Right ventricle myocardium inferior (tissue), 1 donor: ENCODE results near the gene ZGRF1. TPM values are rescaled to one million over a fixed set of nuclear protein-coding genes. Genes with fewer than 3 reads are reported as not detected.

Source experiments
- ATAC-seq: fragments of 200-7000 bp; cut with Tn5 transposase; one replicate; pipeline ENCODE4 v1.9.1; 2020; ENCODE audit warnings: mild to moderate bottlenecking, moderate library complexity
- DNase-seq: peaks from one replicate; pipeline ENCODE4 v3.0.0; 2021; ENCODE audit errors: missing footprints
- intact Hi-C: fragments of 100-400 bp; cut with DNase I; formaldehyde crosslinking; loops from one replicate; pipeline ENCODE4 v1.11.0; 2022
- total RNA-seq: library from RNA; stranded (reverse); fragmentation: NEBNext Ultra II Directional; extraction: Animal tissue kit (Norgen Biotek cat#: 25700); gene quantifications from one replicate; pipeline ENCODE4 v1.2.1, GENCODE V29; 2021
- donor health status: DM: no; HTN: yes; CAD: no; lungs with severe emphysema.

ZGRF1 gene
- total RNA-seq, 1 donor from 2014 or later = 2.1 TPM

GRCh38 chr4:112521123-112522023, 115.3 kb downstream of the ZGRF1 start:
- ATAC-seq (no peak), DNase-seq (no peak)
- intact Hi-C loops = loop anchor here (10.0 kb wide), 1 partner anchor 427 kb away; no protein-coding TSS in a partner anchor

- ATAC-seq (no peak), DNase-seq (no peak)
- intact Hi-C loops = loop anchor here (10.0 kb wide), 1 partner anchor 426 kb away; no protein-coding TSS in a partner anchor
Observed at GRCh38 chr4:112520598-112521122, 116.0 kb downstream of the ZGRF1 start.

DNA sequence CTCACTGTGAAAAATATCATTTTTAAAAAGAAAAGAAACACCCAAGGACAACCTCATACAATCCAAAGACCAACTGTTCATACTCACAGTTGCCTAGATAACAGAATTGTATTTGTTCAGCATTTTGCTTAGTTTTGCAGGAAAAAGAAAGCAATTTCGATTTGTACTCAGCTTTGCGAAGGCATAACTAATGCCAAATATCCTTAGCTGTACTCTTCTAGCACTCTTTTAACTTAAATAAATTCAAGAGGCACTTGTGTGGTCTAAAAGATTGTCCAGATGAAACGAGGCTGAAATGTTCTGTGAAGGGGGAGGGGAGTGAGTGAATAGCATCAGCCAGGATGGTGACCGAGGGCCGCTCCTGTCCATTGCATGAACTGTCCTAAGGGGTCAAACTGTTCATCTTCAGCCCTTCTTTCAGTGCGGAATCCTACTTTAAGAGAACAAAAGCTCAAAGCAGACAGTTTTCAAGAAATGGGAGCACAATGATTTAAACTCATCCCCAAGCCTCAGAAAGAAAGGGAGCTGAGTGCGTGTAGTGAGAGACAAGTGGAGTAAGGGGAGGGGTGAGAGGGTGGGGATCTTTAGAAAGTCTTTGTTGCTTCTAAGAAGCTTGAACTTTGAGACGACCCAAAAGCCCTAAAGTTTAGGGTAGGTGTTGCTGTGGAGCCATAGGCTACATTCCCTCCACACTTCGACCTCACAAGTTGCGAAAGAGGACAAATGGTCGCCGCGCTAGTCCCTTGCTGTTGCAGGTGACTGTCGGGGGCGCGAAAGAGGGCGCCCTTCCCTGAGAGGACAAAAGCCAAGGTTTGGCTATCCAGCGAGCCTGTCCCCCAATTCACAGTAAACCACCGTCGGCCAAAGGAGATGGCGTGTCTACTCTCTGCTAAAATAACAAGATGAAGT, 116.8 kb downstream of the ZGRF1 start:
- intact Hi-C loops = loop anchor here (10.0 kb wide), 1 partner anchor 425 kb away; no protein-coding TSS in a partner anchor
- ATAC-seq (no peak), DNase-seq (no peak)

GRCh38 chr4:112518675-112519074, 118.0 kb downstream of the ZGRF1 start:
- ATAC-seq (no peak), DNase-seq (no peak)
- intact Hi-C loops = no loop called here

DNA sequence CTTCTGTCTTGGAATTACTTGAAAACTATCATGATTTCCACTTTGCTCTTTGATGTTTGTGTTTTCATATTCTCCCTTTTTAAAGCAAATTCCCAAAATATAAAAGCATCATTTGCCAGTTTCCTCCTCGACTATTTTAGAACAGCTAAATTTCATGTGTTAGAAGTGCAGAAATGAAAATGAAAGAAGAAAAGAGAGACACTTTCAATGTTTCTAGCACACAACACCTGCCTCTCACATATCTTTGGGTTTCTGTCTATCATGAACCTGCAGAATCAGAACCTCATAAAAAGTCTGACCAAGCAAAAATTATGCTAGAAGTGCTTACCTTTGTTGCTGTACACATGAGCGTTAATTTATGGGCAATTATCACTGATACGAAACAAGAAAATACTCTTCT, 118.8 kb downstream of the ZGRF1 start:
- ATAC-seq (no peak), DNase-seq (no peak)
- intact Hi-C loops = no loop called here

DNA sequence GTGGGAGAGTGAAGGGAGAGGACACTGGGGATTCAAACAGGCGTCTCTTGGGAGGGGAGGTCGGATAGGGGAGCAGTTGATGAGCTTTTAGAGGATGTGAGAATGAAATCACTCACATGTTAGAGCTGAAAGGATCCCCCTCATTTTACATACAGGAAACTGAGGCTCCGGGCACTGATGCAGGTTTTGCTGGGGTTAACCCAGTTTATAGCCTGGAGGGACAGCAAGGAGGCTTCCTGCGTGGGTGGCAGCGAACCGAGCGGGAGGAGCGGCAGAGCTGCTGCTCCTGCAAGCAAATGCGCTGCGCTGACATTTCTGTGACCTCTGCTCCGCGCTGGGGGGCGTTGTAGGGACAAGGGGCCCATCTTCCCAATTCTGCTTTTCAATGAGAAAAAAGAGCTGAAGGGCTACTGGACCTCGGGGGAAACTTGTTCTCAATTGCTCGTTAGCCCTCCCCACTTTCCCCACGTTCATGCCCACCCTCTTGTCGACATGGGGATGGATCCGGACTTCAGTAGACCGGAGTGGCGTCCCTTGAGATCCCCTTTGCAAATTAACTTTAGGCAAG, 119.6 kb downstream of the ZGRF1 start:
- ATAC-seq (no peak), DNase-seq (no peak)
- intact Hi-C loops = no loop called here

DNA sequence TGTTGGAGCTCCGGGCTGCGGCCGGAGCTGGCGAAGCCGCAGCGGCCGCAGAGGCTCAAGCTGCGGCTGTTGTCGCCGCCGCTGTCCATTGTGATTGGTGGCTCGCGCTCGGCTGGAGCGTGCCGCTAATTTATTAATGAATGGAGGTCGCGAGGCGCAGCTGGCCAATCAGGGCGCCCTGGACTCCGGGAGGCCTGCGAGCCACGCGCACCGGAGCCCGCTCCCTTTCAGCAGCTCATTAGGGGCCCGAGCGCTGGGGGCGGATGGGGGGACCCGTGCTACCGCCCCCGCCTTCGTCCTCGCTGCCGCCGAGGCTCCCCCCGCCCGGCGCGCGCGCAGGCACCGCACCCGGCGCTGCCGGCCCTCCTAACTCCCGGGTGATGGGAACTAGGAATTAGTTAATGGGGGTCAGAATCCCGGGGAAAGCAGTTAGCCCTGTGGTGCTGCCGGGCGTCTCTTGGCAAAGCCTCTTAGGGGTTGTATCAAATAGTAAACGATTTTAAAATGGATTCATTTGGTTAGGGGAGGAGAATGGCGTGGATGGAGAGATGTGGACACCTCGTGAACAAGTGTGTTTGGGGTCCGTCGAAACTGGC, 120.1 kb downstream of the ZGRF1 start:
- ATAC-seq = no peak
- intact Hi-C loops = no loop called here

GRCh38 chr4:112516066-112516470, 120.6 kb downstream of the ZGRF1 start, which contains the start of gene NEUROG2:
TSS of gene NEUROG2 (minus strand) at chr4:112516180. CDS start at chr4:112515475, 705 bp downstream.
- peak; percentile 12 for ATAC-seq
- intact Hi-C loops = no loop called here

More for the DNA sequence above, 120.1 kb downstream of the ZGRF1 start:
- DNase-seq = no peak

DNA sequence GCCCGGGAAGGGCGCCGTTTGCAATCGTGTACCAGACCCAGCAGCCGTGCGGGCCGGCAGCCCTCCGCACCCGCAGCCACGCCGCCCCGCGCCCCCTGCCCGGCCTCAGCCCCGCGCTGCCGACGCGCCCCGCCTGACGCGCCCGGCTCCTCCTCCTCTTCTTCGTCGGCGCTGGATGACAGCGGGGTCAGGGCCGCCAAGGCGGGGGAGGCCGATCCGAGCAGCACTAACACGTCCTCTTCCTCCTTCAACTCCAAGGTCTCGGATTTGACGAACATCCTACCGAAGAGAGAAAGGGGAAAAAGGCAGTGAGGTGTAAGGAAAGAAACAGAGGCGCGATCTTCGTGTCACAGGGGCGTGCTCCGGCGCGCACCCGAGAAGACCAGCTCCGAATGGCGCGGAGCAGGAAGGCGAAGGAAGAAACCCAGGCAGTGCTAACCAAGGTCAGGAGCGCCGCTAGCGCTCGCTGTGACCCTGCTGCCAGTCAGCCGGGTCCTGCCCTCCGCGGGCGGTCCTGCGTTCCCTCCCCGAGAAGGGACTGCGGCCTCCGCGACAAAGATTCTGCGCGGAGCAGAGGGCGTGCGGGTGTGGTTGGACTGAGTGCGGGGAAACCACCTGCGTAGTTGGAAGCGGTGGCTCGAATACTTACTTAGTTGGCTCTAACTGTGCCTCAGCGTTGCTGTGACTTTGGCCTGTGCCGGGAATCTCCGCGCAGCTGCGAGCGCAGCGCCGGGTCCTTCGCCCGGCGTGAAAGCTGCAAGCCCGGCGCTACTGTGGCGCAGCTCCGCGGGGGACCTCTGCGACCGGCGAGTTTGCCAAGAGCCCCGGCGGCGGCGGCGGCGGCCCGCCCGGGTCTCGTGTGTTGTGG, 121.3 kb downstream of the ZGRF1 start:
- no peak for DNase-seq
- intact Hi-C loops = no loop called here
- peak; percentile 33 for ATAC-seq

More at GRCh38 chr4:112516066-112516470, 120.6 kb downstream of the ZGRF1 start, which contains the start of gene NEUROG2:
- no peak for DNase-seq

DNA sequence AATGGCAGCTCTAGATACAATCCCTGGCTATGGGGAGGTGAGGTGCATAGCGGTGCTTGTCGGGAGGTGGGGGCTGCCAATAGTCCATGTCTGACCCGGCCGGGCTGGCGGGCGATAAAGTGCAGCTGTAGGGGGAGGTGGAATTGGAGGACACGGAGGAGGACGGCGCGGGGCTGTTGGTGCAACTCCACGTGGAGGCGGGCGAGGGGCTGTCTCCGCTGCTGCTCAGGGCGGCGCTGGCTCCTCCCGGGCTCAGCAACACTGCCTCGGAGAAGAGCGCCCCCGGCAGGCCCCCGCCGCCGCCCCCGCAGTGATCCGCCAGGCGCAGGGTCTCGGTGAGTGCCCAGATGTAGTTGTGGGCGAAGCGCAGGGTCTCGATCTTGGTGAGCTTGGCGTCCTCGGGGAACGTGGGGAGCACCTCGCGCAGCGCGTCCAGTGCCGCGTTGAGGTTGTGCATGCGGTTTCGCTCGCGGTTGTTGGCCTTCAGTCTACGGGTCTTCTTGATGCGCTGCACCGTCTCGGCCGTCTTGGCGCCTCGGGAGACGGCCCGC, 122.0 kb downstream of the ZGRF1 start:
- DNase-seq = no peak
- no peak for ATAC-seq
- intact Hi-C loops = no loop called here

DNA sequence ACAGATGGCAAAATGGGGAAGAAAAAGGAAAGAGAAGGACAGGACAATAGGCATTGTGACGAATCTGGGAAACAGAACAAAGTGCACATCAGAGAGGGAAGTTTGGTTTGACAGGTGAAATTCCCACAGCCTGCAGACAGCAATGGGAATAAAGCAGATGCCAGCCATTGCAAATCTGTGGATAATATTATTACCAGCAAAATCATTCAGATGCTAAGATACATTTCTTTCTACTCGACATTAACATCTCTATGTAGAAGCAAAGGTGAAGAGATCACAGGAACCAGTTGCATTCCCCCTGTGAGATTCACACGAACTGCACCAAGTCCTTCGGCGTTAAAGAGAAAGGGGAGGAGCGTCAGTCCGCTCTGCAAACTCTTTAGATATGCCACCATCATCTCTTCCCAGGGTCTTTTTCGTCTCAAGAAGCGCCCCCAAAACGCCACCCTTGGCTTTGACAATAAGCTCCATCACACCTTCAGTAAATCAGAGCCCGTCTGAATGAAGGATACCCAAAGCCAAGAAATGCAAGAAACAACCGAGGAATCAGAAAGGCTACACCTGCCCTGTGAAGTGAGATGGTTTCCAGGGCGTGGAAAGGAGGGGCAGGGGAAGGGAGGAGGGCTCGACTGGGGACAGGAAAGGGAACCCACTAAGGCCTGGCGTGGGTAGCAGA, 122.6 kb downstream of the ZGRF1 start:
- intact Hi-C loops = no loop called here
- ATAC-seq (no peak), DNase-seq (no peak)

DNA sequence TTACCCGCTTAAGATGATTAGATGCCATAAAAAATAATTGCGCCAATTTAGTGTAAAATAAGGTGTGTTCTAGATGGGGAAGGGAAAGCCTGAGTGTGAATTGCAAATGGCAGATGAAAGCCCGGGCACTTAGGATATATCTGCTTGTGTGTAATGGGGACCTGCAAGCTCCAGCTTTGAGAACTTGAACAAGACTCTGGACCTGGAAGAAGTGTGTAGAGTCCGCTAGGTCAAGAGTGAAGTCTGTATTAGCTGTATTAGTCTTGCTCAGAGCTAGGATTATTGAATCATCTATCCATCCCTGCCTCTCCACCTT, 124.9 kb downstream of the ZGRF1 start:
- intact Hi-C loops = no loop called here

GRCh38 chr4:112511093-112511802, 125.5 kb downstream of the ZGRF1 start:
- DNase-seq (no peak), ATAC-seq (no peak)
- intact Hi-C loops = no loop called here

More for the DNA sequence above, 124.9 kb downstream of the ZGRF1 start:
- ATAC-seq (no peak), DNase-seq (no peak)

GRCh38 chr4:112510291-112511092, 126.2 kb downstream of the ZGRF1 start:
- DNase-seq (no peak), ATAC-seq (no peak)
- intact Hi-C loops = no loop called here
